Mammary epithelial cell (primary cell): ENCODE data around the gene KIRREL3.

Source experiments
- EZH2 ChIP-seq: IDR thresholded peaks from 2 replicates; pipeline ENCODE4 v1.6.1; 2012; ENCODE audit warnings: low read length, inconsistent platforms, borderline replicate concordance
- TF ChIP-seq, protein P1 (sequence below), 2 donors: IDR thresholded peaks in 1 of 2; conservative IDR thresholded peaks in 1 of 2; 2 replicates each; pipeline ENCODE4 v1.5.1; 2011 to 2012; ENCODE audit warnings: inconsistent platforms in 2 of 2, low read length in 2 of 2, mild to moderate bottlenecking in 2 of 2, control low read depth in 1 of 2, low read depth in 1 of 2; ENCODE audit not compliant: insufficient read depth in 1 of 2; ENCODE audit errors: extremely low read depth in 1 of 2

DNA sequence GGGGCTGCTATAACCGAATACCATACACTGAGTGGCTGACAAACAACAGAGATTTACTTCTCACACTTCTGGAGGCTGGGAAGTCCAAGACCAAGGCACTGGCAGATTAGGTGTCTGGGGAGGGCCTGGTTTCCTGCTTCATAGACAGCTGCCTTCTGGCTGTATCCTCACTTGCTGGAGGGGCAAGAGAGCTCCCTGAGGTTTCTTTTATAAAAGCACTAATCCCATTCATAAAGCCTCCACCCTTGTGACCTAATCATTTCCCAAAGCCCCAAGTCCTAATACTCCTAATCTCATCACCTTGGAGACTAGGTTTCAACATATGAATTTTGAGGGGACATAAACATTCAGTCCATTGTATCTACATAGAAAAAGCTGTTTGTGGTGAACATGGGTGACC is 131.8 kb downstream of the KIRREL3 start:
- no peak for TF ChIP-seq EZH2
- TF ChIP-seq, protein P1, sequence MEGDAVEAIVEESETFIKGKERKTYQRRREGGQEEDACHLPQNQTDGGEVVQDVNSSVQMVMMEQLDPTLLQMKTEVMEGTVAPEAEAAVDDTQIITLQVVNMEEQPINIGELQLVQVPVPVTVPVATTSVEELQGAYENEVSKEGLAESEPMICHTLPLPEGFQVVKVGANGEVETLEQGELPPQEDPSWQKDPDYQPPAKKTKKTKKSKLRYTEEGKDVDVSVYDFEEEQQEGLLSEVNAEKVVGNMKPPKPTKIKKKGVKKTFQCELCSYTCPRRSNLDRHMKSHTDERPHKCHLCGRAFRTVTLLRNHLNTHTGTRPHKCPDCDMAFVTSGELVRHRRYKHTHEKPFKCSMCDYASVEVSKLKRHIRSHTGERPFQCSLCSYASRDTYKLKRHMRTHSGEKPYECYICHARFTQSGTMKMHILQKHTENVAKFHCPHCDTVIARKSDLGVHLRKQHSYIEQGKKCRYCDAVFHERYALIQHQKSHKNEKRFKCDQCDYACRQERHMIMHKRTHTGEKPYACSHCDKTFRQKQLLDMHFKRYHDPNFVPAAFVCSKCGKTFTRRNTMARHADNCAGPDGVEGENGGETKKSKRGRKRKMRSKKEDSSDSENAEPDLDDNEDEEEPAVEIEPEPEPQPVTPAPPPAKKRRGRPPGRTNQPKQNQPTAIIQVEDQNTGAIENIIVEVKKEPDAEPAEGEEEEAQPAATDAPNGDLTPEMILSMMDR (conservative IDR thresholded peaks at IDR 0.05 in 1 of 2, IDR thresholded peaks at IDR 0.05 in 1 of 2; ENCODE audit: extremely low read depth in 1 of 2, insufficient read depth in 1 of 2, low read depth in 1 of 2, low read length in 2 of 2) = no peak
